GM12873 (cell line): ENCODE results near the gene SEC22C.

Experiments used
- TF ChIP-seq, protein P1 (sequence below): IDR thresholded peaks from 2 replicates; pipeline ENCODE4 v1.5.1; 2012; ENCODE audit warnings: low read depth, mild to moderate bottlenecking, moderate library complexity, low read length, control low read depth; ENCODE audit not compliant: insufficient read depth; ENCODE audit errors: missing control alignments

The SEC22C gene

DNA sequence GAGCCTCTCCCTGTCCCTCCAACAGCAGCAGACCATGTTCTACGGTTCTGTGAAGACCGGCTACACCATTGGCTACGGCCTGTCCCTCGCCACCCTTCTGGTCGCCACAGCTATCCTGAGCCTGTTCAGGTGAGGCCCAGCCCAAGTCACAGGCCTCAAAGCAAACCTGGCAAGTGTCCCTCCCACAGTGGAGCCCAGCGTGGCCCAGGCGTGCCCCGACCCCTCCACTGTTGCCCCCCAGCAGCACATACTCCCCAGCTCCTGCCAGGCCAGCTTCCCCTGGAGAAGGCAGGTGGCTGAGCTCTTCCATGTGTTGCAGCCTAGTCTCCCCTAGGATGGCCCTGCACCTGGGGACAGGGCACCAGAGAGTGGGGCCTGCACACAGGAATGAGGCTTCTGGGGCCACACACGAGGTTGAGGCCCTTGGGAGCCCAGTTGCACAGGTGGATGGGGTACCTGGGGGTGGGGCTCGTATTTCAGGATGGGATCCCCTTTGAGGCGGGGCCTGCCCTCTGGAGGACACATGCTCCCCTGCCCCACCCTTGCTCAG lies 54.3 kb downstream of the SEC22C start:
- TF ChIP-seq, protein P1, sequence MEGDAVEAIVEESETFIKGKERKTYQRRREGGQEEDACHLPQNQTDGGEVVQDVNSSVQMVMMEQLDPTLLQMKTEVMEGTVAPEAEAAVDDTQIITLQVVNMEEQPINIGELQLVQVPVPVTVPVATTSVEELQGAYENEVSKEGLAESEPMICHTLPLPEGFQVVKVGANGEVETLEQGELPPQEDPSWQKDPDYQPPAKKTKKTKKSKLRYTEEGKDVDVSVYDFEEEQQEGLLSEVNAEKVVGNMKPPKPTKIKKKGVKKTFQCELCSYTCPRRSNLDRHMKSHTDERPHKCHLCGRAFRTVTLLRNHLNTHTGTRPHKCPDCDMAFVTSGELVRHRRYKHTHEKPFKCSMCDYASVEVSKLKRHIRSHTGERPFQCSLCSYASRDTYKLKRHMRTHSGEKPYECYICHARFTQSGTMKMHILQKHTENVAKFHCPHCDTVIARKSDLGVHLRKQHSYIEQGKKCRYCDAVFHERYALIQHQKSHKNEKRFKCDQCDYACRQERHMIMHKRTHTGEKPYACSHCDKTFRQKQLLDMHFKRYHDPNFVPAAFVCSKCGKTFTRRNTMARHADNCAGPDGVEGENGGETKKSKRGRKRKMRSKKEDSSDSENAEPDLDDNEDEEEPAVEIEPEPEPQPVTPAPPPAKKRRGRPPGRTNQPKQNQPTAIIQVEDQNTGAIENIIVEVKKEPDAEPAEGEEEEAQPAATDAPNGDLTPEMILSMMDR, result no peak

- TF ChIP-seq, protein P1, result peak; percentile 51
Observed at GRCh38 chr3:42526616-42527367, 55.0 kb downstream of the SEC22C start.

DNA sequence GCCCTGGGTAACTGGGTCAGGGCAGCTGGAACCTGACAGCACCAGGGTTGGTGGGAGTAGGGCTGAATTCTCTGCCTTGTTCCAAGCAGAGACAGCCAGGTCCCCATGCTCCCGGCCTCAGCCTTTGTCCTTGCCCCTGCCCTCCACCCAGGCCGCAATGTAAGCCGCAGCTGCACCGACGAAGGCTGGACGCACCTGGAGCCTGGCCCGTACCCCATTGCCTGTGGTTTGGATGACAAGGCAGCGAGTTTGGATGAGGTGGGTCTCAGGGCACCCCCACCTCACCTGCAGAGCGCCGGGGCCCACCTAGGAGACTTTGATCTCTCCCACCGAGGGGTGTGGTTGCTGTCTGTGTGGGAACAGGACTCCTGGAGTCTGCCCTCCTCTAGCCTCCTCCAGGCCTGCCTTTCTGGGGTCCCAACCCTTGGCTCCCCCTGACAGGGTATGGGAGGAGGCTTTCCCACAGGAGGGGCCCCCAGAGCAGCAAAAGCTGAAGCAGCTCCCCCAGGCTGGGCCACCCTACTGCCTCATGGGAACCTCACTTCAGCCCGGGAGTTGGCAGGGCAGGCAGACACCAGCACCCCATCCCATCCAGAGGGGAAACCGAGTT lies 55.9 kb downstream of the SEC22C start:
- TF ChIP-seq, protein P1, result no peak

GRCh38 chr3:42525212-42525611 lies 56.6 kb downstream of the SEC22C start:
- TF ChIP-seq, protein P1, result no peak

DNA sequence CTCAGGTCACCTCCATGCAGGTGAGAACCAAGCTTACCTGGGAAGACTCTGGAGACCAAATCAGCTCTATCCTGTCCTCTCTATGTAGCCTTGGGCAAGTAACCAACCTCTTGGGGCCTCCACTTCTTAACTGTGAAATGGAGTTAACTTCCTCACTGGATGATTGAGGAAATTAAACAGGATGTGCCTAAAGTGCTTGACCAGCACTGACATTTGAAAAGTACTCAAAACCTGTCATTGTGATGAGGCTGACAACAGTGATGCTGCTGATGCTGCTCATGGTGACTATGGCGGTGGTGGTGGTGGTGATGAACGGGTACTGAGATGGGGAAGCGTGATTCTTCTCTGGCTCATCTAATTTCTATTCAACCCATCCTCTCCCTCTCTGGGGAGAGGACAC lies 57.0 kb downstream of the SEC22C start:
- TF ChIP-seq, protein P1, result no peak

DNA sequence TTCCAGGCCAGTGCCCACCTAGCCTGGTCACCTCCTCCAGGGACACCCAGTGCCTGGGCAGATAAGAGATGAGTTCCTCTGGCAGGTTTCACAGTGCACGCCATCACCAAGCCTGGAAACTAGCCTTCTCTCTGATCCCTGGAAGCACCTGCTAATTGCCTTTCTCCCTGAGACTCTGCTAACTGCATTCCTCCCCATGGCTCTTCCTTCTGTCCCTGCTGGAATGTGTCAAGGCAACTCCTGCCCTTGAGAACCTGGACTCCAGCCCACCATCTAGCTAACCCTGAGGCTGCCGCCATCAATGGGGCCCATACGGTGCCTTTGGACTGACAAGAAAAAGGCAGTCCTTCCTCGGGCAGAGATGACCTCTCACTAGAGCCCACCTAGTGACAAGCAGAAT lies 60.9 kb downstream of the SEC22C start:
- TF ChIP-seq, protein P1, result no peak

GRCh38 chr3:42520336-42520735 lies 61.4 kb downstream of the SEC22C start:
- TF ChIP-seq, protein P1, result no peak
